ENCODE data around the gene KCNA5. TPM values are rescaled to one million over a fixed set of nuclear protein-coding genes. Genes with fewer than 3 reads are reported as not detected.

Gene KCNA5
- total RNA-seq, 1 experiment from 2014 or later = not detected

DNA sequence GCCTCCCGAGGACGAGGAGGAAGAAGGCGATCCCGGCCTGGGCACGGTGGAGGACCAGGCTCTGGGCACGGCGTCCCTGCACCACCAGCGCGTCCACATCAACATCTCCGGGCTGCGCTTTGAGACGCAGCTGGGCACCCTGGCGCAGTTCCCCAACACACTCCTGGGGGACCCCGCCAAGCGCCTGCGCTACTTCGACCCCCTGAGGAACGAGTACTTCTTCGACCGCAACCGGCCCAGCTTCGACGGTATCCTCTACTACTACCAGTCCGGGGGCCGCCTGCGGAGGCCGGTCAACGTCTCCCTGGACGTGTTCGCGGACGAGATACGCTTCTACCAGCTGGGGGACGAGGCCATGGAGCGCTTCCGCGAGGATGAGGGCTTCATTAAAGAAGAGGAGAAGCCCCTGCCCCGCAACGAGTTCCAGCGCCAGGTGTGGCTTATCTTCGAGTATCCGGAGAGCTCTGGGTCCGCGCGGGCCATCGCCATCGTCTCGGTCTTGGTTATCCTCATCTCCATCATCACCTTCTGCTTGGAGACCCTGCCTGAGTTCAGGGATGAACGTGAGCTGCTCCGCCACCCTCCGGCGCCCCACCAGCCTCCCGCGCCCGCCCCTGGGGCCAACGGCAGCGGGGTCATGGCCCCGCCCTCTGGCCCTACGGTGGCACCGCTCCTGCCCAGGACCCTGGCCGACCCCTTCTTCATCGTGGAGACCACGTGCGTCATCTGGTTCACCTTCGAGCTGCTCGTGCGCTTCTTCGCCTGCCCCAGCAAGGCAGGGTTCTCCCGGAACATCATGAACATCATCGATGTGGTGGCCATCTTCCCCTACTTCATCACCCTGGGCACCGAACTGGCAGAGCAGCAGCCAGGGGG lies 979 bp downstream of the KCNA5 start:
- Histone ChIP-seq H3K4me2 (ENCODE audit: low read length) (no peak overlapping the region), H3K27ac (ENCODE audit: low read length) (no peak overlapping the region), H3K9me2 (replicated peaks; ENCODE audit: low read length) (no peaks in the 10 kb centered on the region), H3K79me2 (ENCODE audit: low read length) (no peaks in the 10 kb centered on the region), H3K9me3 (ENCODE audit: low read length) (no peaks in the 10 kb centered on the region), H3K4me1 (ENCODE audit: insufficient read depth, low read length) (no peaks in the 10 kb centered on the region), H3K36me3 (ENCODE audit: low read depth, low read length) (no peaks in the 10 kb centered on the region), H3K9ac (ENCODE audit: low read length) (no peak overlapping the region), H3K27me3 (ENCODE audit: low read length) (no peaks in the 10 kb centered on the region; the same call in 1 of the 2 replicates), H3F3A (ENCODE audit: low read length, unreplicated experiment) (no peaks in the 10 kb centered on the region), H4K20me1 (ENCODE audit: low read length) (no peaks in the 10 kb centered on the region), H3K4me3 (ENCODE audit: low read length) (no peak overlapping the region), H2AFZ (ENCODE audit: low read length) (no peak overlapping the region)
- BruUV-seq (replicated peaks) = no TSS peak
- ChIA-PET CTCF (interaction anchor here (0.6 kb wide), 1 partner anchor 23 kb away, joined by 4 read pairs; no protein-coding TSS in a partner anchor), POLR2A (ENCODE audit: unreplicated experiment) (no interaction called here)
- TF ChIP-seq, protein P1, sequence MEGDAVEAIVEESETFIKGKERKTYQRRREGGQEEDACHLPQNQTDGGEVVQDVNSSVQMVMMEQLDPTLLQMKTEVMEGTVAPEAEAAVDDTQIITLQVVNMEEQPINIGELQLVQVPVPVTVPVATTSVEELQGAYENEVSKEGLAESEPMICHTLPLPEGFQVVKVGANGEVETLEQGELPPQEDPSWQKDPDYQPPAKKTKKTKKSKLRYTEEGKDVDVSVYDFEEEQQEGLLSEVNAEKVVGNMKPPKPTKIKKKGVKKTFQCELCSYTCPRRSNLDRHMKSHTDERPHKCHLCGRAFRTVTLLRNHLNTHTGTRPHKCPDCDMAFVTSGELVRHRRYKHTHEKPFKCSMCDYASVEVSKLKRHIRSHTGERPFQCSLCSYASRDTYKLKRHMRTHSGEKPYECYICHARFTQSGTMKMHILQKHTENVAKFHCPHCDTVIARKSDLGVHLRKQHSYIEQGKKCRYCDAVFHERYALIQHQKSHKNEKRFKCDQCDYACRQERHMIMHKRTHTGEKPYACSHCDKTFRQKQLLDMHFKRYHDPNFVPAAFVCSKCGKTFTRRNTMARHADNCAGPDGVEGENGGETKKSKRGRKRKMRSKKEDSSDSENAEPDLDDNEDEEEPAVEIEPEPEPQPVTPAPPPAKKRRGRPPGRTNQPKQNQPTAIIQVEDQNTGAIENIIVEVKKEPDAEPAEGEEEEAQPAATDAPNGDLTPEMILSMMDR (conservative IDR thresholded peaks at IDR 0.05; ENCODE audit: low read depth, low read length) = no peak
- TF ChIP-seq EZH2 (IDR thresholded peaks at IDR 0.05; ENCODE audit: low read length, unreplicated experiment) (no peak), EZH2phosphoT487 (IDR thresholded peaks at IDR 0.05; ENCODE audit: borderline replicate concordance, low read length) (no peak)
- ATAC-seq (no peak), DNase-seq (no peak)
- intact Hi-C loops (cut with micrococcal nuclease) = no loop called here

DNA sequence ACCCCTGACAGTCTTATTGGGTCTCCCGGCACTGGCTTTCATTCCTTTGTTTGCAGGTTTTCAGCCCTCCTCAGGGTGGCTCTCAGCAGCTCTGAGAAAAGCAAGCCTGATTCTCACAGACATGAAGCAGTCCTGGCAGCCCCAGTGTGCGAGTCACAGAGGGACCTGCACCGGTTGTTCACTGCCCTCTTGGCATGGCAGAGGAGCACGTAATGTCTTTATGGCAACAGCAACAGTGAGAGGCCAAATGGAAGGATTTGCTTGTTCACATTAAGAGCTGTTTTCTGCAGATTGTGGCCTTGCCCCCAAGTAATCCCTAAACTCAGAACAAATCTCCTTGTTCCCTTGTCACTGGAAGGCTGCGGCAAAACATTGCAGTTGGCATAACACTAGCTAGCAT lies 3.4 kb downstream of the KCNA5 start:
- POLR2A ChIA-PET (ENCODE audit: unreplicated experiment) = no interaction called here
- Histone ChIP-seq H3F3A (ENCODE audit: low read length, unreplicated experiment) (no peaks in the 10 kb centered on the region), H3K4me2 (ENCODE audit: low read length) (no peak overlapping the region), H3K9me2 (replicated peaks; ENCODE audit: low read length) (no peaks in the 10 kb centered on the region), H4K20me1 (ENCODE audit: low read length) (no peaks in the 10 kb centered on the region), H2AFZ (ENCODE audit: low read length) (no peak overlapping the region), H3K79me2 (ENCODE audit: low read length) (no peaks in the 10 kb centered on the region), H3K4me3 (ENCODE audit: low read length) (no peak overlapping the region), H3K27me3 (ENCODE audit: low read length) (peaks cover 7% of the 10 kb centered on the region; the same call in 1 of the 2 replicates), H3K27ac (ENCODE audit: low read length) (no peak overlapping the region), H3K36me3 (ENCODE audit: low read depth, low read length) (no peaks in the 10 kb centered on the region), H3K9ac (ENCODE audit: low read length) (no peak overlapping the region), H3K4me1 (ENCODE audit: insufficient read depth, low read length) (no peaks in the 10 kb centered on the region), H3K9me3 (ENCODE audit: low read length) (no peaks in the 10 kb centered on the region)
- DNase-seq = no peak
- intact Hi-C loops (cut with micrococcal nuclease) = no loop called here
- CTCF ChIA-PET = no interaction called here
- BruUV-seq (replicated peaks) = no TSS peak
- ATAC-seq = no peak
- no peak for TF ChIP-seq EZH2phosphoT487 (IDR thresholded peaks at IDR 0.05; ENCODE audit: borderline replicate concordance, low read length)
- no peak for TF ChIP-seq EZH2 (IDR thresholded peaks at IDR 0.05; ENCODE audit: low read length, unreplicated experiment)
- TF ChIP-seq, protein P1 (conservative IDR thresholded peaks at IDR 0.05; ENCODE audit: low read depth, low read length) = no peak

DNA sequence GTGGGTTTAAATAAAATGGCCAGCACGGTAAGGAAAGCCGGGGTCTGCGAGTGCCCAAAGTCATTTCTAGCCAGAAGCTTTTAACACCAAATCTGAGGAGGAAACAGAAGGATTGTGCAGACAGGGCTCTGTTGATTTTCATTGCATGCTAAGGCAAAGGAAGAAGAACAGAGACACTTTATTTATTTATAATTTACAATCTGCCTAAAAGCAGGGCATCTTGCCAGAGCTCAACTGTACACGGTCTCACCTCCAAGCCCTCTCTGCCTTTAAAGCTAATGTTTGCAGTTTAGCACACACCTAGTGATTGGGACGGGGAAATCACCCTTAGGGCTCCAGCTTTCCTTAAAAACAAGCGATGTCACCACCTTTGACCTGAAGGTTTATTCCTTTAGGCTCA lies 4.0 kb downstream of the KCNA5 start:
- H3K27me3 ChIP-seq (ENCODE audit: low read length) = peaks cover 7% of the 10 kb centered on the region; the same call in 1 of the 2 replicates
- no peak for ATAC-seq
- no peaks in the 10 kb centered on the region for H3K9me3 ChIP-seq (ENCODE audit: low read length)
- no peak overlapping the region for H3K9ac ChIP-seq (ENCODE audit: low read length)
- H3K4me2 ChIP-seq (ENCODE audit: low read length) = no peak overlapping the region
- no peak overlapping the region for H2AFZ ChIP-seq (ENCODE audit: low read length)
- H3F3A ChIP-seq (ENCODE audit: low read length, unreplicated experiment) = no peaks in the 10 kb centered on the region
- BruUV-seq (replicated peaks) = no TSS peak
- H3K9me2 ChIP-seq (replicated peaks; ENCODE audit: low read length) = no peaks in the 10 kb centered on the region
- H3K4me3 ChIP-seq (ENCODE audit: low read length) = no peak overlapping the region
- H4K20me1 ChIP-seq (ENCODE audit: low read length) = no peaks in the 10 kb centered on the region
- no peak overlapping the region for H3K27ac ChIP-seq (ENCODE audit: low read length)
- no peaks in the 10 kb centered on the region for H3K4me1 ChIP-seq (ENCODE audit: insufficient read depth, low read length)
- no peaks in the 10 kb centered on the region for H3K79me2 ChIP-seq (ENCODE audit: low read length)
- no peaks in the 10 kb centered on the region for H3K36me3 ChIP-seq (ENCODE audit: low read depth, low read length)
- CTCF ChIA-PET = no interaction called here
- TF ChIP-seq EZH2phosphoT487 (IDR thresholded peaks at IDR 0.05; ENCODE audit: borderline replicate concordance, low read length) = no peak
- TF ChIP-seq EZH2 (IDR thresholded peaks at IDR 0.05; ENCODE audit: low read length, unreplicated experiment) = no peak
- TF ChIP-seq, protein P1 (conservative IDR thresholded peaks at IDR 0.05; ENCODE audit: low read depth, low read length) = no peak
- DNase-seq = no peak
- POLR2A ChIA-PET (ENCODE audit: unreplicated experiment) = no interaction called here
- intact Hi-C loops (cut with micrococcal nuclease) = no loop called here
